Adrenal gland (tissue), 5 donors: ENCODE results near the gene ITPA.
"Not testable (repeated sequence)": the region's sequence is repeated elsewhere in the genome, so short reads cannot be mapped to it uniquely, and the experiment has no call there.

Experiments
- POLR2A ChIP-seq, 2 donors: fragments of 450-650 bp; IDR thresholded peaks; one replicate each; pipeline ENCODE4 v1.6.1; 2017; ENCODE audit warnings: antibody characterized with exemption in 2 of 2, mild to moderate bottlenecking in 2 of 2, moderate library complexity in 1 of 2
- TF ChIP-seq, protein P1 (sequence below), 6 experiments: fragments of 450-650 bp in 4 of 6; fragments of 200-600 bp in 2 of 6; sonication (generic) in 1 of 6; IDR thresholded peaks; 1 replicate in 5 of 6; 2 replicates in 1 of 6; pipeline versions ENCODE4 v1.5.1 to v1.8.0; 2016 to 2021; ENCODE audit warnings: antibody characterized with exemption in 6 of 6, mild to moderate bottlenecking in 2 of 6, moderate library complexity in 1 of 6
- donor health status: DM: no; HTN: no; CAD: no.

DNA sequence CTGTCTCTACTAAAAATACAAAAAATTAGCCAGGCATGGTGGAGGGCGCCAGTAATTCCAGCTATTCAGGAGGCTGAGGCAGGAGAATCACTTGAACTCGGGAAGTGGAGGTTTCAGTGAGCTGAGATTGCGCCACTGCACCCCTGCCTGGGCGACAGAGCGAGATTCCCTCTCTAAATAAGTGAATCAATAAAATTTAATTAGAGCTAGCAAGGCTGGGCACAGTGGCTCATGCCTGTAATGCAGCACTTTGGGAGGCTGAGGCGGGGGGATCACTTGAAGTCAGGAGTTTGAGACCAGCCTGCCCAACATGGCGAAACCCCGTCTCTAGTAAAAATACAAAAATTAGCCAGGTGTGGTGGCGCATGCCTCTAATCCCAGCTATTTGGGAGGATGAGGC, 21.4 kb upstream of the ITPA start:
- TF ChIP-seq, protein P1, sequence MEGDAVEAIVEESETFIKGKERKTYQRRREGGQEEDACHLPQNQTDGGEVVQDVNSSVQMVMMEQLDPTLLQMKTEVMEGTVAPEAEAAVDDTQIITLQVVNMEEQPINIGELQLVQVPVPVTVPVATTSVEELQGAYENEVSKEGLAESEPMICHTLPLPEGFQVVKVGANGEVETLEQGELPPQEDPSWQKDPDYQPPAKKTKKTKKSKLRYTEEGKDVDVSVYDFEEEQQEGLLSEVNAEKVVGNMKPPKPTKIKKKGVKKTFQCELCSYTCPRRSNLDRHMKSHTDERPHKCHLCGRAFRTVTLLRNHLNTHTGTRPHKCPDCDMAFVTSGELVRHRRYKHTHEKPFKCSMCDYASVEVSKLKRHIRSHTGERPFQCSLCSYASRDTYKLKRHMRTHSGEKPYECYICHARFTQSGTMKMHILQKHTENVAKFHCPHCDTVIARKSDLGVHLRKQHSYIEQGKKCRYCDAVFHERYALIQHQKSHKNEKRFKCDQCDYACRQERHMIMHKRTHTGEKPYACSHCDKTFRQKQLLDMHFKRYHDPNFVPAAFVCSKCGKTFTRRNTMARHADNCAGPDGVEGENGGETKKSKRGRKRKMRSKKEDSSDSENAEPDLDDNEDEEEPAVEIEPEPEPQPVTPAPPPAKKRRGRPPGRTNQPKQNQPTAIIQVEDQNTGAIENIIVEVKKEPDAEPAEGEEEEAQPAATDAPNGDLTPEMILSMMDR (IDR thresholded peaks at IDR 0.05): not testable (repeated sequence)
- not testable (repeated sequence) for TF ChIP-seq POLR2A (IDR thresholded peaks at IDR 0.05)
